NT2/D1 (cell line): ENCODE measurements around the gene SERAC1.

Source experiments
- SUZ12 ChIP-seq: IDR thresholded peaks from 2 replicates; pipeline ENCODE4 v1.6.1; 2011; ENCODE audit not compliant: insufficient read length, insufficient read depth; ENCODE audit errors: extremely low read depth
- YY1 ChIP-seq: IDR thresholded peaks from 2 replicates; pipeline ENCODE4 v1.6.1; 2011; ENCODE audit not compliant: insufficient read length, insufficient read depth
- ZNF274 ChIP-seq: IDR thresholded peaks from 2 replicates; pipeline ENCODE4 v1.6.1; 2011; ENCODE audit warnings: mild to moderate bottlenecking, low read depth, low read length

DNA sequence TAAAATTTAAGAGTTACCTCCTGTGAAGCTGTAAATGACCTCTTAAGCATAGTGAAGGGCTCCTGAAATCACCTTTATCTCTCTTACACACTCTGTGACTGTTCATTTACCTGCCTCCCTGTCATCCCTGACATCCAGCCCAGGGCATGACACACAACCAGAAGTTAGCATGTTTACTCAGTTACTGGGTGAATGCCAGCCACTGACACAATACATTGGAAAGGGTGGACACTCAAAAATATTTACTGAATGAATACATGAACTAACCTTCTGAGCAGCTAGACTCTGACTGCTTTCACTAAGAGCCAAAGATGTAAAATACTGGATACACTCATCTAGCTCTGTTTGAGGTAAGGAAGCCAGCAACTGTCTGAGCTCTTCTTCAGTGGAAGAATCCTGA, 25.3 kb downstream of the SERAC1 start:
- TF ChIP-seq ZNF274 (no peak), SUZ12 (no peak), YY1 (no peak)
